Esophagus muscularis mucosa (tissue), 4 donors: ENCODE data around the gene AMACR.
A peak's percentile ranks its signal among the peaks of the same experiment; 100 is the strongest.

Experiments used
- CTCF ChIP-seq, 3 experiments: fragments of 200-600 bp in 2 of 3; fragments of 450-650 bp in 1 of 3; sonication (generic) in 2 of 3; IDR thresholded peaks; one replicate each; pipeline ENCODE4 v1.5.1; 2017 to 2019; ENCODE audit warnings: antibody characterized with exemption in 3 of 3, mild to moderate bottlenecking in 2 of 3, moderate library complexity in 1 of 3
- EP300 ChIP-seq: sonication (generic); formaldehyde crosslinking; IDR thresholded peaks from one replicate; pipeline ENCODE4 v1.6.1; 2017; ENCODE audit warnings: antibody characterized with exemption
- POLR2A ChIP-seq: fragments of 450-650 bp; IDR thresholded peaks from one replicate; pipeline ENCODE4 v1.6.1; 2017; ENCODE audit warnings: antibody characterized with exemption, moderate library complexity, mild to moderate bottlenecking, low read depth

GRCh38 chr5:34007621-34008600, at the start of gene AMACR:
- TF ChIP-seq CTCF (IDR thresholded peaks at IDR 0.05) = peak in 1 of 3 experiments; percentile 6
- peak; percentile 29 for TF ChIP-seq POLR2A
- TF ChIP-seq EP300 = no peak
